NCI-H524 treated with DMSO at 0.1 percent for 48 hours (cell line): ENCODE measurements around the gene SLC12A4.
"Not testable (repeated sequence)": the region's sequence is repeated elsewhere in the genome, so short reads cannot be mapped to it uniquely, and the experiment has no call there.

Experiments used
- DNase-seq: peaks from one replicate; lab custom pipeline; 2025; lab: John Stamatoyannopoulos, UW

The SLC12A4 gene

DNA sequence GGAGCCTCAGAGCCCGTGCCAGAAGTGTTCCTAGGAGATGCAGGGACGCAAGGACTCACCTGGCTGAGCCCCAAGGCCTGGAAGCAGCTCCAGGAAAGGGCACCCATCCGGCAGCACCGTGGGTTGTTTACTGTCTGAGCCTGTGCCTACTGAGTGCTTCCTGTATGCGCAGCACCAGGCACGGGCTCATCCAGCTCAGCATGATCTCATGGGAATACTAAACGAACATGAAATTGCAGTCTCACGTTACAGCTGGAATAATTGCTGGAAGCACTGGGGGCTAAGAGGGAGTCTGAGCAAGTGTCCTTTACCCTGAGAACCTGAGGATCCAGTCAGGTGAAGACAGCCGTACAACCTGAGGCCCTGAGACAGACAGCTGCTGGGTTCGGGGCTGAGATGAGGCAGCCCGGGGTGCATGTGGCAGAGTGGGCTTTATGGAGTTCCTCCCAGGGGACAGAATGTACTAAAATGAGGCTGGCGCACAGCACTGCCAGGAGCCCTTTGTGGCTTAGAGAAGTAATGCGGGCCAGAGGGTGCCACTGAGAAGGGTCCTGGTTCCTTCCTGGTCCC lies 42.2 kb downstream of the SLC12A4 start:
- no peak for DNase-seq

DNA sequence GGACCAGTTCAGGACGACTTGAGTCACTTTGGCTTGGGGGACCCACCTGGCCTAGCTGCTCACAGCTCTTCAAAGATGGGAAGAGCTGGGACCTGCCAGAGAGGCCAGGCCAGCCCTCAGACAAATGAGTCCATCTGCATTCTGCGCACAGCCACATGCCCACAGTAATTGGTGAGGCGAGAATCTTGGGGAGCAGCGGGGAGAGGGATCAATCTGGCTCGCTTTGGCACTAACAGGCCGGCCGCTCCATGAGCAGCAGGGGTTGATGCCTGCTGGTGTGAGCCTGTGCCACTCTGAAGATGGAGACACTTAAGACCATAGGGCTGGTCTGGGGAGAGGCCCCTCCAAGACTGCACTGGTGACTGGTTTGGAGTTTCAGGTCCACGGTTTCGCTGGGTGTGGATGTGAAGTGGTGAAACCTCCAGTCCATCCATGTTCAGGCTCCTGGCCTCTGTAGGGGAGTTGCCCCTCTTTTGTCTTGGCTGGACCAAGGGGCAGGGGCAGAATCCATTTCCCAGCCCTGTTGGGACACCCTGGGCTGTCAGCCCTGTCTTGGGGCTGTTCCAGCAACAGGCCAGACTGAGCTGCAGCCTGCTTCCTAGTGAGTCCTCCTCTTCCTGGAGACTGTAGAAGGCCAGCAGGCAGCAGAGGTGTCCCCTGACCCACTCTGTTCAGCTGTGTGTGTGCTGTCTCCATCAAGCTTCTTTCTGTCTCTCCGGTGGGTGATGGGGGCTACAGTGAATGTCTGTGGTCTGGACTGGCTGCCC lies 44.1 kb downstream of the SLC12A4 start:
- no peak for DNase-seq

DNA sequence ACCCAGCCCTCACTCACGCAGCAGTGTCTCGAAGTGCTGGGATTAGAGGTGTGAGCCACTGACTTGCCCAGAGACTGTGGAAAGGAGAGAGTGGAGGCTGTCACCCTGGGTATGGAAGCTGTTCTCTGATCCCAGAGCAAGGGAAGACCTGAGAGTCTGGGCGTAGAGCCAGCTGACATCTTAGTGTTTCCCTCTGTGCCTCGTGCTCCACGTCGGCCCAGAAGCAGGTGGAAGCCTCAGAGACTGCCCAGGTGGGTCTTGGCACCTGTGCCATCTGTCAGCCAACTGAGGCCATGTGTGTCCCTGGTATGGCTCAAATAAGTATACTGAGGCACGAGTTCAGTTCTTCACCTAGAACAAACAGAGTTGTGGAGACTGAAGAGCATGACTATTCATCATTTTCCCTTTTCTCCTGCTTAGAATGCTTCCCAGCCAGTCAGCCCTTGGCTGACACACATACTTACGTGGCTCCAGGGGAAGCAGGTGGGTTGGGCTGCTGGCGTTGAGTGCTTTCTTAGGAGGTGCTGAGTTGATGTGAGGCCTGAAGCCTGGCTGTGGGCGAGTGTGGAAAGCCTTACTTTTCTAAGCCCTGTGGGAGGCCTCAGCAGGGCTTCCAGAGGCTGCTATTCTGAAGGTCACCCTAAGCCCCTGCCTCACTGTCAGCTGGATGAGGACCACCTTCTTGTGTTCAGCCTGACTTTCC lies 44.9 kb downstream of the SLC12A4 start:
- no peak for DNase-seq

DNA sequence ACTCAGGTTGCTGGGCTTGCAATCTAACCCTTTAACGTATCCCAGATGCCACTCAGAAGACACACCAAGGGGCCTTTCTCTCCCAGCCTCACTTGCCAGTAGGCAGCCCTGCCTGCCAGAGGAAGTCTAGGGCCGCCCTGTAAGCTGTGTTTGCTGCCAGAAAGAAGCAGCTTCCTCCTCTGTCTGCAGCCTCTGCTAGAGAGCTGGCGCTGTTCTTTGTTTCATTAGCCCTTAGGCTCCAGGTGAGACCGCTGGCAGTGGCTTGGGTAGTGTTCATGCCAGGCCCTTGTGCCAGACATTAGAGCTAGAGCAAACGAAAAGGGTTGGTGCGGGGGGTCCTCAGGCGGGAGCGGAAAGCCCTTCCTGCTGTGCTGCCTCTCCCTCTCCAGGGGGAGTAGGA lies 45.7 kb downstream of the SLC12A4 start:
- DNase-seq: no peak

DNA sequence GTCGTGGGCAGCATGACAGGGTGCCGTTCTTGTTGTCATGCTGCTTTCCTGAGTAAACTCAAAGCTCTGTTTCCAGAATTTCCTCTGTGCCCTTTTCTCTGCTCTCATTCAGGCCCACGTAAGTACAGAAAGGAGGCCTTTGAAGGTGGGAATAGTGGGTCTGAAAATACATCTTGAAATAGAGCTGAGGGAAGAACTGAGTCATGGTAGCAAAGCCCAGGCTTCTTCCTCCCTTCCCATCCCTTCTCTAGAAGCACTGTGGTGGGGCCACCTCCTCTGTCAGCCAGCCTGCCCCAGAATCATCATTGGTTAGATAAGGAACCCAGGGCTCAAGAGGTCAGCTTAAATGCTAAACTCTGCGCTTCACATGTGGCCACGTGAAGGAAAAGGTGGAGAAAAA lies 46.2 kb downstream of the SLC12A4 start:
- DNase-seq: no peak

DNA sequence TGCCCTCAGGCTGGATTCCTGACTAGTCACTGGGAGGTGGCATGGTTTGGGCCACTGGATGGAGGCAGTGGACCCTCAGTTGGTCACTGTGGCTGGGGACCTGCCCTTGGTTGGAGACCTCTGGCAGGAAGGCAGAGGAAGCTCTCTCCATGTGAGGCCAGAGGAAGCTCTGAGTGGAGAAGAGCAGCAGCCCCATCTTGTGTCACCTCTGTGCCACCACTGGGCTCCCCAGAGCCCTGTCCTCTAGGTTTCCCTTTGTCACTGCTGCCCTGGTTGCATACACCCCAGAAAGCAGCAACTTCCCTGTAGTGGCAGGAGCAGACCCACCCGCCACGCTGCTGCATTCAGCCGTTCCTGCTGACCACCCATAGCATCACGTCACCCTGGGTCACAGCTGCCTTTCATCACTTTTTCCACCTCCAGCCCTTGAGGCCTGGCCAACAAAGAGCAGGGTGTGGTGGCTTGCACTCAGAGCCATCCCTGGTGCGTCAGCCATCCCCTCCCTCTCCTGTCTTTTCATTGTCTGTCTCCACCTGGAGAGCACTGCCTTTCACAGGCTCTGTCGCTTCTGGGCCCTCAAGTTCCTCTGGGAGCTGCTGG lies 48.7 kb downstream of the SLC12A4 start:
- DNase-seq: no peak

DNA sequence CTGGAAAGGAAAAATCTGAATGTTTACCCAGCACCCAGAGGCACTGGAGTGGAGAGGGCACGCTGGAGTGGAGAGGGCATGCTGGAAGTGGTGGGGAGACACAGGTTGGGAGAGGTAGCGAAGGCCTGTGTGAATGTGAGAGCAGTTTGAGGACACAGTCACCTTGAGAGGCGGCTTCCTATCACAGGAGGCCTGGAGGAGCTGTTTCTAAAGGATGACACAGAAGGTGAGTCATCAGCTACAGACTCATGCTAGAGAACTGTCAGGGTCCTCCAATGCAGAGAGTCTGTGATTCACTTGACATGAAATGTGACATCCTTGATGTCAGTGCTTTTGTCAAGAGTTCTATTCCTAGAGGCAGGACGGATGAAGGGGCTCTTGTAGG lies 50.6 kb downstream of the SLC12A4 start:
- no peak for DNase-seq

DNA sequence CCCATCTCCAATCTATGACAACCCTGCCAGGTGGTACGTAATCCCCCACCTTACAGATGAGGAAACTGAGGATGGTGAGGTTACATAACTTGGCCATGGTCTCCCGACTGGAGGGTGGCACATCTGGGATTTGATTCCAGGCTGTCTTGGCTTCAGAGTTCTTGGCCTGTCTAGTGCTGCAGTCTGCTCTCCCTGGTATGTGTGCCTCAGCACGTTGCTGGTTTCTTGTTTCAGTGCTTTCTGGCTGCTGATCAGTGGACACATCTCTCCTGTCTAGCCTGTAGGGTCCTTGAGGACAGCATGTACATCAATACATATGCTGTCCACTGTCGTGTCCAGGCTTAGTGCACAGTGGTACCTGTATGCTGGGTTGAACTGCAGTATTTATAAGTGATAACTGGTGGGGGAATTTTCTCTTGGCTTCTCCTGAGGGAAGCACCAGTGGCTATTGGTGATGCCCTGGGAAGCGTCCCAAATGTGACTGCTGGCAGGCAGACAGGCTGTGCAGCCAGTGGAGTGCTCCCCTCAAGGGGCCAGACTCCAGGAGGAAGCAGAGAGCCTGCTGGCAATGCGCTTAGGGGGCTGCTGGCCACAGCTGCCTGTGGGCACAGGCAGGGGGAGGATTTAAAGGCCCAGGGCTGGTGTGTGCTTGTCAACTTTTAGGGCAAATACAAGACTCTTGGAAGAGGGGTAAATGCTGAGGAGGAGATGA lies 51.1 kb downstream of the SLC12A4 start:
- DNase-seq: no peak

DNA sequence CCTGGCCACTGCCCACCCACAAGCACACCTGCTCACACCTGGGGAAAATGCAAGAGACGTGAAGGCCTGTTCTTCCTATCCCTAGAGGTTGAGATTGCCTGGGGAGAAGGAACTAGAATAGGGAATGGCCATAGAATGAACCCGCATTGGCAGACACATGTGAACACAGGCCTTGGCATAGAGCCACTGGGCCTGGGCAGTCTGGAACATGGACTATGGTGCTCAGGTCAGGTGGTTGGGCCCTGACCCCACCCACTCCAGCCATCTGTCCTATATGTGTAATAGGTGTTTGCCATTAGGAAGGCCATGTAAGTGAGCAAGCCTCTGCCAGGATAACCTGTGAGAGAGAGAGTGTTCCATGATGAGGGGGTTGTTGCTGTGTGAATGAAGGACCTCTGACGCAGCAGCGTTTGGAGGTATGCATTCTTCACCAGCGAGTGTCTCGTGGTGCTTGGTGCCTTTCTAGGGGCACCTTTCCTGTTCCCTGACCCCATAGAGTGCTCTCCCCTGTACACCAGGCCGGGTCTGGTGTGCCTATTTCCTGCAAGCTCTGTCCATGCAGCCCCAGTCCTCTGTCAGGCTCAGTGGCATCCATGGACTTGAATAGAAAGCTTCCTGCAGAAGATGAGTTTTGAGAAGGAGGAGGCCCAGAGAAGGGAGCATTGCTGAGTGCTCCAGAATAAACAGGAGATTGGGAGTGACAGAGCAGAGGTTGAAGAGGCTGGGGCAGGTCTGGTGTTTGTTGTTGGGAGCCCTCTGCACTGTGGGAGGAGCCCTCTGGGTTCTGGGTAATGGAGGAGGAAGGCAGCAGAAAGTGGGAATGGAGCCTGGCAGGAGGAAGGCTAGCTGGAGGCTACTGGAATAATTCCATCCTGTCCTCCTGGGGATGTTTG lies 52.4 kb downstream of the SLC12A4 start:
- DNase-seq: no peak

DNA sequence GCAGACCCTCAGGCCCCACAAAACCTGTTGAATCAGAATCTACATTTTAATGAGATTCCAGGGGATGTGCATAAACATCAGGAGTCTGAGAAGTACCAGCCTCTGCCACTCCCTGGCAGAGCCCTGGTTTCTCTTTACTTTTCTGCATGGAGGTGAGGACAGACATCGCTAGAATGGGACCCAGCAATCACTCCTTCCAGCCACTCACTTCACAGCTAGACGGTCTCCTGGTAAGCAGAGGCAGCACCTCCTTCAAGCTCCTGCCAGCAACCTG lies 53.0 kb downstream of the SLC12A4 start:
- DNase-seq: not testable (repeated sequence)

DNA sequence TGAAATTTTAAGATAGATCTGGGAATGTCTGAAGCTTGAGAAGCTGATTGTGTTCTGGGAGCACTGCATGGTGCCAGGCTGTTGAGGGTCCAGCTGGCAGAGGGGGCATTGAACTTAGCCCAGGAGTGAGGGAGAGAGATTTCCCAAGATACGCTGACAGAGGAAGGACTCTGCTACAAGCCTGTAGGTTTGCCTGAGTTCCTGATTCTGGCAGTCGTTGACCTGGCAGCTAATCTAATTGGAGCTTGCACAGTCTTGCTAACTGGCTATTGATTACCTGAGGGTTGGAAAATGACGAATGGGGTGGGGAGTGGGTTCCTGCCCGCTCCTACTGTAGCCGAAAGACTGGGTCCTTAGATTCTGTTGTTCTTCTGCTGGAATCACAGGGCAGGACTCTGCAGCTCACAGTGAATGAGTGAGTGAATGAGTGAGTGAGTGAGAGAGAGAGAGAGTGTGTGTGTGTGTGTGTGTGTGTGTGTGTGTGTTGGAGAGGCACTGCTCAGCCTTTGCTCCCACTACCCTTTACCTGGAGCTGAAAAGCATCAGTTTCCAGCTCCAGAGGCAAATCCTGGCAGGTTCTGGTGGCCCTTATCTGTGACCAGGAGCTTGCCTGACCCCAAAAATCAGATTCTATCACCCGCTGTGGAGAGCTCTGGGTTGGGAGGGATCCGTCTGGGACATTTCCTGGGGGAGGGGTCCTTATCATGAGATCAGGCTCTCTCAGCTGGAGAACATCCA lies 53.5 kb downstream of the SLC12A4 start:
- DNase-seq: no peak

DNA sequence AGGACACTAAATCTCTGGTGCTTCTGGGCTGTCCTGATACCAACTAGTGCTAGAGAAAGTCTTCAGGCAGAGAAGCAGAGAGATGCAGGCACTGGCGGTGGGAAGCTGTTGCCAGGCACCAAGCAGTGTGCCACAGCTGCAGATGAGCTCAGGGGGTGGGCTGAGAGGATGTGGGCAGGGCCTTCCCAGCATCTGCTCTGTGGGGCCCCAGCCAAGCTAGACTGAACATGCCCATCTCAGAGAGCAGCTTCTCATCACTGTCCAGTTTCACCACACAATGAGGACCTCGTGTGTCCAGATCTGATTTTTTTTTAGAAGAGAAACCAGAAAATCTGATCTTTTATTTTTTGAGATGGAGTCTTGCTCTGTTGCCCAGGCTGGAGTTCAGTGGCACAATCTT lies 58.3 kb downstream of the SLC12A4 start:
- DNase-seq: no peak

DNA sequence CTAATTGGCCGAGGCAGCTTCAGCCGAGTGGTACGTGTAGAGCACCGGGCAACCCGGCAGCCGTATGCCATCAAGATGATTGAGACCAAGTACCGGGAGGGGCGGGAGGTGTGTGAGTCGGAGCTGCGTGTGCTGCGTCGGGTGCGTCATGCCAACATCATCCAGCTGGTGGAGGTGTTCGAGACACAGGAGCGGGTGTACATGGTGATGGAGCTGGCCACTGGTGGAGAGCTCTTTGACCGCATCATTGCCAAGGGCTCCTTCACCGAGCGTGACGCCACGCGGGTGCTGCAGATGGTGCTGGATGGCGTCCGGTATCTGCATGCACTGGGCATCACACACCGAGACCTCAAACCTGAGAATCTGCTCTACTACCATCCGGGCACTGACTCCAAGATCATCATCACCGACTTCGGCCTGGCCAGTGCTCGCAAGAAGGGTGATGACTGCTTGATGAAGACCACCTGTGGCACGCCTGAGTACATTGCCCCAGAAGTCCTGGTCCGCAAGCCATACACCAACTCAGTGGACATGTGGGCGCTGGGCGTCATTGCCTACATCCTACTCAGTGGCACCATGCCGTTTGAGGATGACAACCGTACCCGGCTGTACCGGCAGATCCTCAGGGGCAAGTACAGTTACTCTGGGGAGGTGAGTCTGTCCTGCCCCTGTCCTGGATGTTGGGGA lies 59.2 kb downstream of the SLC12A4 start:
- DNase-seq: no peak

DNA sequence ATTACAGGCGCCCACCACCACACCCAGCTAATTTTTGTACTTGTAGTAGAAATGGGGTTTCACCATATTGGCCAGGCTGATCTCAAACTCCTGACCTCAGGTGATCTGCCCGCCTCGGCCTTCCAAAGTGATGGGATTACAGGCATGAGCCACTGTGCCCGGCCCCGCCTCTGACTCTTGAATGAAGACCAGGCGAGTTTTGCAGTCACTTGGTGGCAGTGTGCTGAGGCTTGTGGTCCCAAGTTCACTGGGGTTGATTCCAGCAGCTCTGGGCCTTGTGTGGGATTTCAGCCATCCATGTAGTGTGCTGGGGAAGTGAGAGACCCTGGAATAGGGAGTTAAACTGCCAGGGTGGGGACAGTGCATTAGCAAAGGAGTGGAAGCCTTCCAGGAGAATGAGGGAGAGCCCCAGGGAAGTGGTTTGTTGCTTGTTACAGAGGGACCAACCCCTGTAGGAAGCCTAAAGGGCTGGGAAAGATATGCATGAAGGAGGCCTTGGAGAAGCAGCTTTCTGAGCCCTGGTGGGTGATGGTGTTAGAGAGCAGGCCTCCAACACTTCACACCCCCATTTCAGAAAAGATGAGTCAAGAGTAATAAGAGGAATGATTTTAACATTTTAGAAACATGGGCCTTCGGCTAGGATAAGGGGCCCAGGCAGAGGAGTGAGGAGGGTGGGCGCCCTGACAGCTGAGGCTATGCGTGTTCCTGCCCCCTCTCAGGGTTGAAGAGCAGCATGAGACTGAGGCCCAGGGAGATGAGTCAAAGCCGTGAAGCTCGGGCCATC lies 60.8 kb downstream of the SLC12A4 start:
- no peak for DNase-seq

DNA sequence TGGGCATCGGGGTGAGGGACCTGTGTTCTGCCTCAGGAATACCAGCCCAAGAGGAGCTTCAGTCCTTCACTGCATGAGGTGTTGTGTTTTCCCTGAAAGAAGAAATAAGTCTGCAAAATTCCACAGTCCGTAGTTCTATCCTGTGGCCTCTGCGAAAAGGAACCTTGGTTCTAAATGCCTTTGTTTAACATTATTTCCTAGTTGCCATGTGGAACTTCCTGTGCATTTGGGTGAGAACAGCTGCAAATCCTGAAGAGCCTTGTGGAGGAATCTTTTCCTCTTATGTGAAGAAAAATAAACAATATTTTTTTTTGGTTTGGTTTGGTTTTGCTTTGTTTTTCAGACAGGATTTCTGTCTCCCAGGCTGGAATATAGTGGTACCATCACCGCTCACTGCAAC lies 65.6 kb downstream of the SLC12A4 start:
- no peak for DNase-seq

DNA sequence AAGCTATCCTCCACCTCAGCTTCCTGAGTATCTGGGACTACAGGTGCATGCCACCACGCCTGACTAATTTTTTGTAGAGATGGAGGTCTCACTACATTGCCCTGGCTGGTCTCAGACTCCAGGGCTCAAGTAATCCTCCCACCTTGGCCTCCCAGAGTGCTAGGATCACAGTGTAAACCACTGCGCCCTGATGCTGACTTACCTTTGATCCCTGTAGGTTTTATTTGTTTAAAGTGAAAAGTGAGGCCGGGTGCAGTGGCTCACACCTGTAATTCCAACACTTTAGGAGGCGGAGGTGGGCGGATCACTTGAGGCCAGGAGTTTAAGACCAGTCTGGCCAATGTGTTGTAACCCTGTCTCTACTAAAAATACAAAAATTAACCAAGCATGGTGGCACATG lies 66.7 kb downstream of the SLC12A4 start:
- DNase-seq: no peak

DNA sequence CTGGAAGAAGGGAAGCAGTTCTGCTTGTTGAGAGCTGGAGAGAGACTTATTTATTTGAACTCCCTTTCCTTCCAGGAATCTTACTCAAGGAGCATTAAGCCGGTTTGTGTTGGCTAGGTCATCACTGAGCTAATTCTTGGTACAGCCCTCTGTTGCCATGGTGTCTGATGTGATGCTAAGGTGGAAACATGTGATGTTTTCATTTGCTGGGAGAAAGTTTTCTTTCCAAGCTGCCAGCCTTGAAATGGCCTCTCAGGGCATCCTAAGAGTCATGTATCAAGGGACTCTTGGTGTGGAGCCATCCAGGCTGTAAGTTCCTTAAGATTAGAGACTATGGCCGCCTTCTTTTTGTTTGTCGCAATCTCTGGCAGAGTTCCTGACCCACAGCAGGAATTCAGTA lies 71.2 kb downstream of the SLC12A4 start:
- DNase-seq: no peak

DNA sequence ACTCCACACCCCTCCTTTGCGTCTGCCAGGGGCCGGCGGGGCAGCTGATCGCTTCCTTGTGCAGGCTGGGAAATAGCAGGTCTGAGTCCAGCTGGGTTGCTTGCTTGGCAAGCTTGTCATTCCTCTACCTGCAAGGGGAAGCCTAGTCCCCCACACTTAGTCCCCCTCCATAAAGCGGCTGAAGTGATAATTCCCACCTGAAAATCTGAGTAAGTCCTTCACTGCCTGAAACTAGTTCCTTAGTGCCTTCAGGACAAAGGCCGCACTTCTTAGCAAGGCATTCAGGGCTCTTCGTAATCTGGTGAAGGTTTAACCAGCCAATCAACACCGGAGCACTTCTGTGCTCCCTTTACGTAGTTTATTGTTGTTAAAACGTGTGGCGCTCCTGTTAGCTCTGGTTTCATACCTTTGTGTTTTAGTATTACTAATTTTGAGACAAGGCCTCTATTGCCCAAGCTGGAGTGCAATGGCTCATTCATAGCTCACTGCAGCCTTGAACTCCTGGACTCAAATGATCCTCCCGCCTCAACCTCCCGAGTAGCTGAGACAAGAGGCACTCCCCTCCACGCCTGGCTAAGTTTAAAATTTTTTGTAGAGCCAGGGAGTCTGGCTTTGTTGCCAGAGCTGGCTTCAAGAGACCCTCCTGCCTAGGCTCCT lies 74.6 kb downstream of the SLC12A4 start:
- no peak for DNase-seq
